22Rv1 (cell line): Measurements from ENCODE around the gene OTOF.

Experiments used
- H3K27ac ChIP-seq: fragments of 450-650 bp; 2 replicates; pipeline ENCODE4 v1.5.1; 2017
- CTCF ChIP-seq: fragments of 450-650 bp; IDR thresholded peaks from 2 replicates; pipeline ENCODE4 v1.5.1; 2017; ENCODE audit warnings: mild to moderate bottlenecking
- ZFX ChIP-seq: fragments of 450-650 bp; IDR thresholded peaks from 2 replicates; pipeline ENCODE4 v1.6.1; 2017; ENCODE audit warnings: antibody characterized with exemption, borderline replicate concordance

OTOF gene

GRCh38 chr2:26448651-26449050, 29.3 kb downstream of the OTOF start:
- no peak overlapping the region for H3K27ac ChIP-seq
- TF ChIP-seq CTCF = no peak
- TF ChIP-seq ZFX = no peak

GRCh38 chr2:26444236-26444635, 33.7 kb downstream of the OTOF start:
- TF ChIP-seq ZFX (no peak), CTCF (no peak)
- no peak overlapping the region for H3K27ac ChIP-seq

- no peak for TF ChIP-seq ZFX
- TF ChIP-seq CTCF = no peak
Measured at GRCh38 chr2:26442707-26443106, 35.2 kb downstream of the OTOF start.

DNA sequence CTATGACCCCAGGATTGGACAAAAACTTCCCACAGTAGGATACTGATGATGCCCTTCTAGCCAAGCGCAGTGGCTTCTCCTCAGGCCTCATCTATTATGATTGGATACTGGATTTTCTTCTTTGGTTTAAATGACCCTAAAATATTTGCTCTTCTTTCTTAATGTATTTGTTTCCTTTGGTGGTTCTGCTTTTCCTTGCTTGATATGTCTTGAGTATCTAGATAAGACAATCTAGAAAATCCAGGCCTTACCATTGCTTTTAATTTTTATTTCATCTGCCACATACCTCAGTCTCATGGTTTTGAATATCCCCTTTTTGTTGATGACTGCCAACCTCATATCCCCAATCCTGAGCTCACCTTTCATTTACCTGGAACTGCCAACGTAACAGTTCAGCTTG, 35.6 kb downstream of the OTOF start:
- H3K27ac ChIP-seq = no peak overlapping the region
- TF ChIP-seq CTCF = no peak
- TF ChIP-seq ZFX = no peak

More at GRCh38 chr2:26442707-26443106, 35.2 kb downstream of the OTOF start:
- no peak overlapping the region for H3K27ac ChIP-seq

- H3K27ac ChIP-seq = no peak overlapping the region
- TF ChIP-seq CTCF (no peak), ZFX (no peak)
Measured at GRCh38 chr2:26438926-26439325, 39.0 kb downstream of the OTOF start.

- no peak overlapping the region for H3K27ac ChIP-seq
- TF ChIP-seq CTCF (no peak), ZFX (no peak)
Measured at GRCh38 chr2:26438526-26438925, 39.4 kb downstream of the OTOF start.

GRCh38 chr2:26435106-26435505, 42.8 kb downstream of the OTOF start:
- TF ChIP-seq CTCF (no peak), ZFX (no peak)
- no peak overlapping the region for H3K27ac ChIP-seq
